ENCODE results near the gene BEGAIN.

DNA sequence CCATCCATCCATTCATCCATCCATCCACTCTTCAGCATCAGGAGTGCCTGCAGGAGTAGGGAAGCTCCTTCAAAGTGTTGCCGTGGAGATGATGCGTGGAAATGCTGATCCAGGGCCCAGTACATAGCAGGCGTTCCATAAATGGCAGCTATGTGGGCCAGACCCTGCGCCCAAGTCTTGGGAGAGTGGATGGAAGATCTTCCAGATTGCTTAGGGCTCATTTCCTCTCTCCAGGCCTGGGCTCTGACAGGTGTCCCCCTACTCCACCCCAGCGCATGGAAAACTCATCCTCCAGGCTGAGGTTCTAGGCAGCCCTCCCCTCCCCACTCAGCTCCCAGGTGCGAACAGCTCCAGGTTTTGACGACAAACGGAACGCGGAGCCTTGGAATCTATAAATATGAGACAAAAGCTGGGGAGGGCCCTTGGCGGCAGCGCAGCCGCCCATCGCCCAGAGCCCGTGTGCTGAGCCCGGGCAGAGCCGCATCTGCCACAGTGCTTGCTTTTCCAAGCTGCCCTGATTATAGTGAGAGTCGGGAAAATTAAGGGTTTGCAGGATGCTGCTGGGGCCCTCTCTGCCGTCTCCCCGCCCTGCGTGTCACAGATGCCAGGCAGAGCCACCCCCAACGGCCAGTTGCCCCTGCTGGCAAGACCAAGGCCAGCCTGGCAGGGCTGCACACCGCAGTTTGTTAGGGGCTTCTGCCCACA lies 1.6 kb downstream of the BEGAIN start:
- TF ChIP-seq, protein P1, sequence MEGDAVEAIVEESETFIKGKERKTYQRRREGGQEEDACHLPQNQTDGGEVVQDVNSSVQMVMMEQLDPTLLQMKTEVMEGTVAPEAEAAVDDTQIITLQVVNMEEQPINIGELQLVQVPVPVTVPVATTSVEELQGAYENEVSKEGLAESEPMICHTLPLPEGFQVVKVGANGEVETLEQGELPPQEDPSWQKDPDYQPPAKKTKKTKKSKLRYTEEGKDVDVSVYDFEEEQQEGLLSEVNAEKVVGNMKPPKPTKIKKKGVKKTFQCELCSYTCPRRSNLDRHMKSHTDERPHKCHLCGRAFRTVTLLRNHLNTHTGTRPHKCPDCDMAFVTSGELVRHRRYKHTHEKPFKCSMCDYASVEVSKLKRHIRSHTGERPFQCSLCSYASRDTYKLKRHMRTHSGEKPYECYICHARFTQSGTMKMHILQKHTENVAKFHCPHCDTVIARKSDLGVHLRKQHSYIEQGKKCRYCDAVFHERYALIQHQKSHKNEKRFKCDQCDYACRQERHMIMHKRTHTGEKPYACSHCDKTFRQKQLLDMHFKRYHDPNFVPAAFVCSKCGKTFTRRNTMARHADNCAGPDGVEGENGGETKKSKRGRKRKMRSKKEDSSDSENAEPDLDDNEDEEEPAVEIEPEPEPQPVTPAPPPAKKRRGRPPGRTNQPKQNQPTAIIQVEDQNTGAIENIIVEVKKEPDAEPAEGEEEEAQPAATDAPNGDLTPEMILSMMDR (IDR thresholded peaks at IDR 0.05), result no peak
- TF ChIP-seq EP300 (IDR thresholded peaks at IDR 0.05) (no peak), POLR2AphosphoS5 (IDR thresholded peaks at IDR 0.05) (no peak), POLR2A (IDR thresholded peaks at IDR 0.05) (no peak)

All from suprapubic skin (tissue), 4 donors.